Common myeloid progenitor, CD34-positive (primary cell): ENCODE data around the gene DPF3.

ENCODE experiments used
- CTCF ChIA-PET: fragments of 350-600 bp; sonication (Branson Sonifier 250); formaldehyde crosslinking; loops from one replicate; lab custom pipeline; 2021; ENCODE audit warnings: antibody characterized with exemption; lab: Charles Lee
- POLR2A ChIA-PET: fragments of 350-600 bp; sonication (Branson Sonifier 250); formaldehyde crosslinking; loops from one replicate; lab custom pipeline; 2021; ENCODE audit warnings: antibody characterized with exemption; lab: Charles Lee
- DNase-seq, 3 donors: peaks; one replicate each; pipeline versions ENCODE4 v3.0.0 to v3.0.0-alpha.2; 2013
- H3K27ac ChIP-seq, 2 experiments: 1 replicate in 1 of 2; 2 replicates in 1 of 2; pipeline ENCODE4 v1.7.0; 2013; ENCODE audit warnings: inconsistent platforms in 2 of 2, low read length in 2 of 2, mild to moderate bottlenecking in 2 of 2, low read depth in 1 of 2, moderate library complexity in 1 of 2; ENCODE audit not compliant: severe bottlenecking in 2 of 2, insufficient read depth in 1 of 2, poor library complexity in 1 of 2
- H3K27me3 ChIP-seq, 5 experiments: replicated peaks in 2 of 5; 1 replicate in 3 of 5; 2 replicates in 2 of 5; pipeline versions ENCODE4 v1.6.1 to v1.7.0; 2013; ENCODE audit warnings: low read length in 4 of 5, mild to moderate bottlenecking in 2 of 5, moderate library complexity in 2 of 5, inconsistent platforms in 1 of 5; ENCODE audit not compliant: insufficient read depth in 5 of 5, control insufficient read depth in 4 of 5
- H3K36me3 ChIP-seq, 4 experiments: 1 replicate in 2 of 4; 2 replicates in 2 of 4; pipeline versions ENCODE4 v1.6.1 to v1.7.0; 2013; ENCODE audit warnings: low read length in 3 of 4, control low read depth in 1 of 4, mild to moderate bottlenecking in 1 of 4; ENCODE audit not compliant: control insufficient read depth in 4 of 4, insufficient read depth in 4 of 4
- H3K4me1 ChIP-seq, 4 experiments: 1 replicate in 3 of 4; 2 replicates in 1 of 4; pipeline versions ENCODE4 v1.6.1 to v1.7.1; 2013; ENCODE audit warnings: low read length in 3 of 4, mild to moderate bottlenecking in 3 of 4, control low read depth in 1 of 4, inconsistent platforms in 1 of 4, moderate library complexity in 1 of 4; ENCODE audit not compliant: control insufficient read depth in 4 of 4, insufficient read depth in 4 of 4; ENCODE audit errors: control extremely low read depth in 1 of 4
- H3K4me3 ChIP-seq, 7 experiments: 1 replicate in 4 of 7; 2 replicates in 3 of 7; pipeline versions ENCODE4 v1.5.1 to v1.7.0; 2013; ENCODE audit warnings: mild to moderate bottlenecking in 7 of 7, low read length in 6 of 7, moderate library complexity in 6 of 7, inconsistent platforms in 2 of 7, low read depth in 2 of 7, control low read depth in 1 of 7; ENCODE audit not compliant: insufficient read depth in 4 of 7, control insufficient read depth in 1 of 7; ENCODE audit errors: extremely low read depth in 1 of 7
- H3K9me3 ChIP-seq, 5 experiments: 1 replicate in 4 of 5; 2 replicates in 1 of 5; pipeline versions ENCODE4 v1.6.1 to v1.7.1; 2013; ENCODE audit warnings: low read length in 4 of 5, mild to moderate bottlenecking in 2 of 5, inconsistent platforms in 1 of 5, low read depth in 1 of 5, moderate library complexity in 1 of 5; ENCODE audit not compliant: control insufficient read depth in 4 of 5, insufficient read depth in 2 of 5; ENCODE audit errors: control extremely low read depth in 1 of 5
- WGBS: methylation state at CpG from one replicate; pipeline ENCODE4 v1.1.5; 2013; ENCODE audit not compliant: insufficient coverage; 5-methylcytosine and 5-hydroxymethylcytosine counted together

DPF3 gene

GRCh38 chr14:72609205-72609916, 284.5 kb downstream of the DPF3 start:
- ChIA-PET CTCF (interaction anchor here (1.3 kb wide), 1 partner anchor 10 kb away, joined by 3 read pairs; no protein-coding TSS in a partner anchor), POLR2A (no interaction called here)
- H3K4me3 ChIP-seq = no peak overlapping the region
- 95% methylated on average over 10 of the region's 12 CpGs for WGBS
- no peaks in the 10 kb centered on the region for H3K4me1 ChIP-seq
- H3K9me3 ChIP-seq = no peaks in the 10 kb centered on the region
- no peak for DNase-seq
- H3K36me3 ChIP-seq = no peaks in the 10 kb centered on the region
- no peak overlapping the region for H3K27ac ChIP-seq
- peaks cover 0 to 91% (median 19%) of the 10 kb centered on the region in 5 experiments for H3K27me3 ChIP-seq

GRCh38 chr14:72608391-72609204, 285.3 kb downstream of the DPF3 start:
- Histone ChIP-seq H3K4me3 (no peak overlapping the region), H3K36me3 (no peaks in the 10 kb centered on the region), H3K4me1 (no peaks in the 10 kb centered on the region), H3K27me3 (peaks cover 0 to 91% (median 24%) of the 10 kb centered on the region in 5 experiments), H3K9me3 (no peaks in the 10 kb centered on the region), H3K27ac (no peak overlapping the region)
- ChIA-PET CTCF (interaction anchor here (1.0 to 1.3 kb wide), 2 partner anchors 11 to 92 kb away, joined by 3 read pairs; no protein-coding TSS in a partner anchor), POLR2A (no interaction called here)
- DNase-seq = peak in 2 of 3 donors; percentile 42 to 45
- 98% methylated on average over 8 of the region's 8 CpGs for WGBS

GRCh38 chr14:72607386-72608130, 286.3 kb downstream of the DPF3 start:
- Histone ChIP-seq H3K4me3 (no peak overlapping the region), H3K4me1 (no peaks in the 10 kb centered on the region), H3K36me3 (no peaks in the 10 kb centered on the region), H3K27ac (no peak overlapping the region), H3K27me3 (peaks cover 0 to 88% (median 24%) of the 10 kb centered on the region in 5 experiments), H3K9me3 (no peaks in the 10 kb centered on the region)
- ChIA-PET POLR2A (no interaction called here), CTCF (no interaction called here)
- no peak for DNase-seq
- WGBS = 93% methylated on average over 10 of the region's 12 CpGs

- Histone ChIP-seq H3K9me3 (no peaks in the 10 kb centered on the region), H3K4me3 (no peak overlapping the region), H3K27me3 (peaks cover 0 to 93% (median 24%) of the 10 kb centered on the region in 5 experiments), H3K36me3 (no peaks in the 10 kb centered on the region), H3K27ac (no peak overlapping the region), H3K4me1 (no peaks in the 10 kb centered on the region)
- 83% methylated on average over 1 of the region's 1 CpG for WGBS
- no peak for DNase-seq
- POLR2A ChIA-PET = no interaction called here
- CTCF ChIA-PET = no interaction called here
These were observed 287.0 kb downstream of the DPF3 start for GRCh38 chr14:72606879-72607278.

GRCh38 chr14:72605921-72606220, 288.0 kb downstream of the DPF3 start:
- Histone ChIP-seq H3K36me3 (no peaks in the 10 kb centered on the region), H3K4me1 (no peaks in the 10 kb centered on the region), H3K27me3 (peaks cover 0 to 94% (median 28%) of the 10 kb centered on the region in 5 experiments), H3K27ac (no peak overlapping the region), H3K4me3 (no peak overlapping the region), H3K9me3 (no peaks in the 10 kb centered on the region)
- DNase-seq = no peak
- 100% methylated on average over 1 of the region's 3 CpGs for WGBS
- ChIA-PET CTCF (no interaction called here), POLR2A (interaction anchor here (0.6 kb wide), 1 partner anchor 26 kb away, joined by 3 read pairs; no protein-coding TSS in a partner anchor)

GRCh38 chr14:72605096-72605920, 288.6 kb downstream of the DPF3 start:
- Histone ChIP-seq H3K27me3 (peaks cover 0 to 93% (median 32%) of the 10 kb centered on the region in 5 experiments), H3K9me3 (no peaks in the 10 kb centered on the region), H3K36me3 (no peaks in the 10 kb centered on the region), H3K4me1 (no peaks in the 10 kb centered on the region), H3K27ac (no peak overlapping the region), H3K4me3 (no peak overlapping the region)
- ChIA-PET POLR2A (interaction anchor here (0.6 kb wide), 1 partner anchor 26 kb away, joined by 3 read pairs; no protein-coding TSS in a partner anchor), CTCF (no interaction called here)
- DNase-seq = no peak
- WGBS = over 99% methylated on average over 17 of the region's 18 CpGs
